AG08395 (cell line): Measurements from ENCODE around the gene UHMK1.
"Not testable (repeated sequence)": the region's sequence is repeated elsewhere in the genome, so short reads cannot be mapped to it uniquely, and the experiment has no call there.

Experiments
- DNase-seq: peaks from one replicate; pipeline ENCODE4 v3.0.0; 2012; ENCODE audit warnings: mixed read lengths, low spot score

Gene UHMK1

DNA sequence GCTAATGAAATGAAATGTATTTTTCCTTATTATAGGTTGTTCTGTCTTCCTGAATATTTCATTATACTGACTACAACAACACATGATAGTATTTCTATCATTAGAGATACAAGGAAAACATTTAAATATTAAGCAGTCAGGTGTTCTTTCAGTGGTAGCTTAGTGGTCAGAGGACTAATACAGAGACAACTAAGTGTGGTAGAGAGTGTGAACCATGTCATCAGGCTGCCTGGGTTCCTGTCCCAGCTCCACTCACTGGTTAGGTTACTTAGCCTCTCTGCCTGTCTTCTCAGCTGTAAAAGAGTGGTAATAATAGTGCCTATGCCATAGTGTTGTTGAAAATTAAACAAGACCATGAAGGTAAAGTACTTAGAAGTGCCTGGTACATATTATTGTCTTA, 67.8 kb downstream of the UHMK1 start:
- no peak for DNase-seq

DNA sequence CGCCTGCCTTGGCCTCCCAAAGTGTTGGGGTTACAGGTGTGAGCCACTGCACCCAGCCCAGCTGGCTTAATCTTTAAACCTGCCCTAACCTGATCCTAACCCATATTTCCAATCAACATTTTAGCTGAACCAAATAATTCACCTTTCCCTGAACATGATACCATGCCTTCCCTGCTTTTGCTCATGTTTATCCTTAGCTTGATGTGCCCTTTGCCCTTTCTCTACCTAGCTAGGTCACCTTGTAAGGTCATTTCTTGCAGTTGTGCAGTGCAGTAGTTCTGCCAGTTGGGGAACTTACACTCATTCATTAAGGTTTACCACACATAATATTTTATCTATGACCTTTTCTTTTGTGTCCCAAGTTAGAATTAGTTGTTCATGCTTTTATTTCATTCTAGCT, 69.3 kb downstream of the UHMK1 start:
- no peak for DNase-seq

DNA sequence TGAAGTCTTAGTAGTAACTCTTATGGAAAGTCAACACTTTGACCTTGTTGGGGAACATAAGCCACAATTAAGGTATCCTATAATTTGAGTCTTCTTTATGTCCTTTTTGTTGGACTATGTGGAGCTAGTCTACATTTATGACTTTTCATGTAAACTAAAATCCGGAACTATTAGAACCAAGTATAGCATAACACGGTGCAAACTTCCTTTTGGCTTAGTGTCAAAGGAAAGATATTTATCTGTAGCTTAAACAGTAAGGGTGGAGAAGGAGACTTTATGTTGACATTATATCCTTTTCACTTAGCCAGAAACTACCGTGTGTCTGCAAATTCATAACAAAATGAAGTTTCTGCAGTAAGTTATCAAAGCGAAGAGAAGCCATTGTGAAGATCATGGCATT, 71.2 kb downstream of the UHMK1 start:
- no peak for DNase-seq

DNA sequence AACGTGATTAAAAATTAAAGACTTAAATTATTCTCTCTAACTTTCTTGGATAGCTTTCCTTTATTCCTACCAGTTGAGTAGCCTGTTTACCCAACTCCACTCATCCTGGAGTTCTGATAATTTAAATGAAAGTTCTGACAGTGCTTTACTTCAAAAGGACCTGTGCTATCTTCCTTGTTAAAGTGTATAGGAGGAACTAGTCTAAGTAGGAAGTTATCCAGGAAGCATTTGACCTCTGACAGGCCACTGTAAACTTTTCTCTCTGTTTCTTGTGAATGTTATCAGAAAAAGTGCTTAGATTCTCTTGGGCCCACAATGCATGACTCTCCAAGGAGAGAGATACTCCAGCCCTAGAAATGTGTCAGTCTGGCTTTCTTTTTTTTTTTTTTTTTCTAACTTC, 73.1 kb downstream of the UHMK1 start:
- DNase-seq, result no peak

DNA sequence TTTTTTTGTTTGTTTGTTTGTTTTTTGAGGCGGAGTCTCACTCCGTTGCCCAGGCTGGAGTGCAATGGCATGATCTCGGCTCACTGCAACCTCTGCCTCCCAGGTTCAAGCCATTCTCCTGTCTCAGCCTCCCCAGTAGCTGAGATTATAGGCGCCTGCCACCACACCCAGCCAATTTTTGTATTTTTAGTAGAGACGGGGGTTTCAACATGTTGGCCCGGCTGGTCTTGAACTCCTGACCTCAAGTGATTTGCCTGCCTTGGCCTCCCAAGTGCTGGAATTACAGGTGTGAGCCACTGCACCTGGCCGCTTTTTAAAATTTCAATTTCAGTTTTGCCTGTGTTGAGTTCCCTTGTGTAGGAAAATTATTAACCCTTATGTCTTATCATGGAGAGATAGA, 73.5 kb downstream of the UHMK1 start:
- not testable (repeated sequence) for DNase-seq

DNA sequence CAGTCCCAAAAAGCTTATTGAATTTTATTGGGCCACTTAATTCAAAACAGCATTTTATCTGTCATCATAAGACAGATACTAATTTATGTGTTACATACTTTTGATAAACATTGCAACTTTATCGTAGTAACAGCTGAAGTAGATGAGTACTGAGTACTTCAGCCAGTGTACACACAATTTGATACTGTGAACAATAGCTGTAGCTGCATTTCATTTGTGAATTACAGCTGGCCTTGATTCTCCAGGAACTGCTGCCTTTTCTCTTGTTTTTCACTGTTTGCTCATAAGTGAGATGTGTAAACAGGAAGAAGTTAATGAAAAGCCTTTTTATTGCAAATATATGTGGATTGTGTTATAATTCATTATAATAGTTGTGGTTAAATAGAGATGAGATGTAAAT, 74.1 kb downstream of the UHMK1 start:
- DNase-seq, result no peak

DNA sequence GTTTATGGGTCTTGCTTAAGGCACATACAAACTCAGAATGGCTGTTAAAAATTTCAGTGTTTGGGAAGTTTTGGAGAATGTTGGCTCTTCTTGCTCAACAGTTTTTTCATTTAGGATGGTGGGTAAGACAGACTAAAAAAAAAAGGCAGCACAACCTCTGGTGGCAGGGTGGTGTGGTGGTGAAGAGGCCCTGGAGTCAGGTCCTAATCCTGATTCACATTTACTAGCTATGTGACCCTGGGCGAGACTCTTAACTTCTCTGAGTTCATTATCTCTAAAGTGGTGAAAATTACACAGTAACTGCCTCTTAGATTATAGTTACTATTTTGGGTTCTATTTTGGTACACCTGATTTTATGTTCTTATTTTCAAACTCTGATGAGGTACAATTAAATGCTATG, 75.5 kb downstream of the UHMK1 start:
- no peak for DNase-seq

DNA sequence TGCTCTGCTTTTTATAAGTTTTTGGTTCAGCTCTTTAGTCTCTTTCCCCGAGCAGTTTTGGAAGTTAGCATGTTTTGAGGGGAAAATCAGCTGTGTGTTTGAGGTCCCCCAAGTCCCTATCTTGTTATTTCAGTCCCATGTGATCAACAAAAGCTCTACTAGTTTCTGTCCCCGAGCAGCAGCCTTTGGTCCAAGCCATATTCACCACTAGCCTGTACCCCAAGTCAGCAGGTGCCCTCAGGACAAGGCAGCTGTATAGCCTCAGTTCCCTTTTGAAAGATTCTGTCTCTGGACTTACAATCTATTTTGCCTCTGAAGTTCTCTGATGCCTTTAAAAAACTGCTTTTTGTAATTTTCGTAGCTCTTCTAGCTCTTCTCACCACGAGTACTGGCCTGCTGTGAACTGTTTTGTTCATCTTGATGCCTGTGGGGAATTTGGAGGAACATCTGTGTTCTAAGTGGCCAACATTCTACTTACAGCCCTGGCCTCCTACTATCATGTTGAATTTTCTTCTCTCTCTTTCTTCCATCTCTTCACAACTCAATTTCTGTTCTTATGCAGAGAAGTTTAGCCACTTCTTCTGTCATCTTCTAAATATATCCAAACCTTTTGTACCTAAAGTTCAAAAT, 80.6 kb downstream of the UHMK1 start:
- no peak for DNase-seq

DNA sequence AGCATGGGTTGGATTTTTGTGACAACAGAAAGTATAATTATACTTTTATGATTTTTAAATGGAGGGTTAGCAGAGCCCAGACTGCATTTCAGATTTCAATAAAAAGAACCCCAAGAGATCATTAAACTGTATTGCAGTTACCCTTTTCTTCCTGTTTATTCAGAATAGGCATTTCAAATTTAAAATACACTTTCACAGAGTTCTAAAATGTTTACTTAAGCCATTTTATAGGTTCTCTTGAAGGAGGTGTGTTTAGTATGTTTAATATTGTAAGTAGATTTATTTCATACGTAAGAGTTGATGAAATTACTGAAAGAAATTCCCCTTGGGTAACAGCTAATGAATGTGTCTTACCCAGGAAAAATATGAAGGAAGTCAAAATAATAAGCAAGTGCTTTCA, 81.3 kb downstream of the UHMK1 start:
- DNase-seq, result no peak
